Spleen (tissue), 3 donors: Measurements from ENCODE around the gene SASS6.

Source experiments
- POLR2A ChIP-seq, 3 donors: fragments of 450-650 bp; IDR thresholded peaks; one replicate each; pipeline ENCODE4 v1.5.1; 2017; ENCODE audit warnings: antibody characterized with exemption in 3 of 3, mild to moderate bottlenecking in 1 of 3
- POLR2AphosphoS5 ChIP-seq, 3 donors: sonication (generic); formaldehyde crosslinking; IDR thresholded peaks; one replicate each; pipeline ENCODE4 v1.5.1; 2017; ENCODE audit warnings: antibody characterized with exemption in 3 of 3

- TF ChIP-seq POLR2AphosphoS5 (IDR thresholded peaks at IDR 0.05) (no peak), POLR2A (IDR thresholded peaks at IDR 0.05) (no peak)
Measured at GRCh38 chr1:100177295-100178041, 44.7 kb upstream of the SASS6 start.
